Astrocyte (in vitro differentiated cells and primary cell): Measurements from ENCODE around the gene NIP7. TPM values are rescaled to one million over a fixed set of nuclear protein-coding genes. Genes with fewer than 3 reads are reported as not detected.
"Not testable (repeated sequence)": the region's sequence is repeated elsewhere in the genome, so short reads cannot be mapped to it uniquely, and the experiment has no call there.

Experiments
- DNase-seq: peaks from one replicate; pipeline ENCODE4 v3.0.0-alpha.2; 2010; ENCODE audit warnings: low read depth
- FAIRE-seq: peaks from 2 replicates; lab custom pipeline; 2011; peaks lifted over from hg19 to GRCh38; lab: Jason Lieb, UNC
- H2AFZ ChIP-seq: 2 replicates; pipeline ENCODE4 v1.6.0; 2012; ENCODE audit warnings: low read depth, low read length, inconsistent platforms
- H3K27ac ChIP-seq: 2 replicates; pipeline ENCODE4 v1.5.1; 2011; ENCODE audit warnings: low read depth, low read length, inconsistent platforms
- H3K27me3 ChIP-seq: 2 replicates; pipeline ENCODE4 v1.6.0; 2011; ENCODE audit warnings: low read length, inconsistent platforms; ENCODE audit not compliant: insufficient read depth
- H3K36me3 ChIP-seq: 2 replicates; pipeline ENCODE4 v1.5.1; 2011; ENCODE audit warnings: low read length, inconsistent platforms; ENCODE audit not compliant: insufficient read depth
- H3K4me1 ChIP-seq: 2 replicates; pipeline ENCODE4 v1.5.1; 2011; ENCODE audit warnings: low read length, inconsistent platforms; ENCODE audit not compliant: insufficient read depth
- H3K4me2 ChIP-seq: 2 replicates; pipeline ENCODE4 v1.6.0; 2012; ENCODE audit warnings: low read length, inconsistent platforms
- H3K4me3 ChIP-seq: 2 replicates; pipeline ENCODE4 v1.5.1; 2011; ENCODE audit warnings: low read depth, mild to moderate bottlenecking, low read length, inconsistent platforms; ENCODE audit not compliant: insufficient read depth
- H3K79me2 ChIP-seq: 2 replicates; pipeline ENCODE4 v1.6.0; 2012; ENCODE audit warnings: mild to moderate bottlenecking, low read length, inconsistent platforms; ENCODE audit not compliant: insufficient read depth
- H3K9ac ChIP-seq: 2 replicates; pipeline ENCODE4 v1.6.0; 2012; ENCODE audit warnings: mild to moderate bottlenecking, low read length, inconsistent platforms
- H3K9me3 ChIP-seq: 2 replicates; pipeline ENCODE4 v1.5.1; 2012; ENCODE audit warnings: low read depth, mild to moderate bottlenecking, low read length, inconsistent platforms; ENCODE audit not compliant: insufficient read depth
- H4K20me1 ChIP-seq: 2 replicates; pipeline ENCODE4 v1.6.0; 2012; ENCODE audit warnings: low read length, inconsistent platforms; ENCODE audit not compliant: insufficient read depth
- H3K27ac Mint-ChIP-seq: one replicate; pipeline ENCODE4 v1.8.0; 2021; ENCODE audit warnings: mild to moderate bottlenecking, mixed read lengths; ENCODE audit not compliant: unreplicated experiment
- H3K27me3 Mint-ChIP-seq: one replicate; pipeline ENCODE4 v1.8.0; 2021; ENCODE audit warnings: low read depth, mixed read lengths; ENCODE audit not compliant: unreplicated experiment
- H3K36me3 Mint-ChIP-seq: one replicate; pipeline ENCODE4 v1.8.0; 2021; ENCODE audit warnings: low read depth, mixed read lengths; ENCODE audit not compliant: unreplicated experiment
- H3K4me1 Mint-ChIP-seq: one replicate; pipeline ENCODE4 v1.8.0; 2021; ENCODE audit warnings: low read depth, mixed read lengths; ENCODE audit not compliant: unreplicated experiment
- H3K4me3 Mint-ChIP-seq: one replicate; pipeline ENCODE4 v1.8.0; 2021; ENCODE audit warnings: mild to moderate bottlenecking, moderate library complexity, mixed read lengths; ENCODE audit not compliant: unreplicated experiment
- H3K9me3 Mint-ChIP-seq: one replicate; pipeline ENCODE4 v1.8.0; 2021; ENCODE audit warnings: mild to moderate bottlenecking, mixed read lengths; ENCODE audit not compliant: unreplicated experiment
- EZH2 ChIP-seq: IDR thresholded peaks from 2 replicates; pipeline ENCODE4 v1.6.1; 2012; ENCODE audit warnings: mild to moderate bottlenecking, low read length, inconsistent platforms; ENCODE audit not compliant: insufficient read depth
- total RNA-seq: library from RNA; stranded (reverse); gene quantifications from 2 replicates; pipeline ENCODE4 v1.2.1, GENCODE V29; 2021
- TF ChIP-seq, protein P1 (sequence below): IDR thresholded peaks from 2 replicates; pipeline ENCODE4 v1.5.1; 2011; ENCODE audit warnings: low read depth, mild to moderate bottlenecking, inconsistent platforms, low read length, moderate library complexity; ENCODE audit not compliant: insufficient read depth

NIP7 gene
- total RNA-seq, 1 donor from 2014 or later, result 35.7 TPM

DNA sequence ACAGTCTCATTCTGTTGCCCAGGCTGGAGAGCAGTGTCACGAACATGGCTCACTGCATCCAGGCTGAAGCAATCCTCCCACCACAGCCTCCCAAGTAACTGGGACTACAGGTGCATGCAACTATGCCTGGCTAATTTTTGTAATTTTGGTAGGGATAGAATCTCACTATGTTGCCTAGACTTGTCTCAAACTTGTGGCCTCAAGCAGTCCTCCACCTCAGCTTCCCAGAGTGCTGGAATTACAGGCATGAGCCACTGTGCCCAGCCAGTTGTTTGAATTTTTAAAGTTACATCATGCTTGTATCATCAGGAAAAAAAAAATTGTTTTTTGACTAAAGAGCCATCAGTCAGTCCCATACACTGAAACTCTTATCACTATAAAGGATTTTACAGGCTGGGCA lies 45.5 kb upstream of the NIP7 start:
- Mint-ChIP-seq H3K4me1 (peaks cover 9% of the 10 kb centered on the region), H3K27ac (no peak overlapping the region), H3K9me3 (no peaks in the 10 kb centered on the region), H3K36me3 (peaks cover 3% of the 10 kb centered on the region), H3K4me3 (no peak overlapping the region), H3K27me3 (no peaks in the 10 kb centered on the region)
- no peak overlapping the region for H3K9ac ChIP-seq
- H3K36me3 ChIP-seq, result no peaks in the 10 kb centered on the region
- H3K79me2 ChIP-seq, result no peaks in the 10 kb centered on the region
- H3K27ac ChIP-seq, result no peak overlapping the region
- no peak overlapping the region for H3K4me2 ChIP-seq
- TF ChIP-seq, protein P1, sequence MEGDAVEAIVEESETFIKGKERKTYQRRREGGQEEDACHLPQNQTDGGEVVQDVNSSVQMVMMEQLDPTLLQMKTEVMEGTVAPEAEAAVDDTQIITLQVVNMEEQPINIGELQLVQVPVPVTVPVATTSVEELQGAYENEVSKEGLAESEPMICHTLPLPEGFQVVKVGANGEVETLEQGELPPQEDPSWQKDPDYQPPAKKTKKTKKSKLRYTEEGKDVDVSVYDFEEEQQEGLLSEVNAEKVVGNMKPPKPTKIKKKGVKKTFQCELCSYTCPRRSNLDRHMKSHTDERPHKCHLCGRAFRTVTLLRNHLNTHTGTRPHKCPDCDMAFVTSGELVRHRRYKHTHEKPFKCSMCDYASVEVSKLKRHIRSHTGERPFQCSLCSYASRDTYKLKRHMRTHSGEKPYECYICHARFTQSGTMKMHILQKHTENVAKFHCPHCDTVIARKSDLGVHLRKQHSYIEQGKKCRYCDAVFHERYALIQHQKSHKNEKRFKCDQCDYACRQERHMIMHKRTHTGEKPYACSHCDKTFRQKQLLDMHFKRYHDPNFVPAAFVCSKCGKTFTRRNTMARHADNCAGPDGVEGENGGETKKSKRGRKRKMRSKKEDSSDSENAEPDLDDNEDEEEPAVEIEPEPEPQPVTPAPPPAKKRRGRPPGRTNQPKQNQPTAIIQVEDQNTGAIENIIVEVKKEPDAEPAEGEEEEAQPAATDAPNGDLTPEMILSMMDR, result no peak
- no peak for TF ChIP-seq EZH2
- H3K27me3 ChIP-seq, result no peaks in the 10 kb centered on the region
- FAIRE-seq (no peak), DNase-seq (no peak)
- H3K4me1 ChIP-seq, result no peaks in the 10 kb centered on the region
- H3K9me3 ChIP-seq, result no peaks in the 10 kb centered on the region
- no peak overlapping the region for H3K4me3 ChIP-seq
- peaks cover 4% of the 10 kb centered on the region for H4K20me1 ChIP-seq
- H2AFZ ChIP-seq, result no peak overlapping the region

DNA sequence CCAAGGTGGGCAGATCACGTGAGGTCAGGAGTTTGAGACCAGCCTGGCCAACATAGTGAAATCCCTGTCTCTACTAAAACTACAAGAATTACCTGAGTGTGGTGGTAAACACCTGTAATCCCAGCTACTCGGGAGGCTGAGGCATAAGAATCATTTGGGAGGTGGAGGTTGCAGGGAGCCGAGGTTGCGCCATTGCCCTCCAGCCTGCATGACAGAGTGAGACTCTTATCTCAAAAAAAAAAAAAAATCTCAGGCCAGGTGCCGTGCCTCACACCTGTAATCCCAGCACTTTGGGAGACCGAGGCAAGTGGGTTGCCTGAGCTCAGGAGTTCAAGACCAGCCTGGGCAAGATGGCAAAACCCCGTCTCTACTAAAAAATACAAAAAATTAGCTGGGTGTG lies 42.8 kb upstream of the NIP7 start:
- not testable (repeated sequence) for H3K4me3 ChIP-seq, H3K79me2 ChIP-seq, FAIRE-seq, H2AFZ ChIP-seq, H3K4me1 Mint-ChIP-seq, H3K4me2 ChIP-seq, H3K4me1 ChIP-seq, H3K36me3 Mint-ChIP-seq, H3K27ac ChIP-seq, H3K27me3 ChIP-seq, H4K20me1 ChIP-seq, H3K9me3 Mint-ChIP-seq, DNase-seq, H3K27me3 Mint-ChIP-seq, H3K9ac ChIP-seq, H3K27ac Mint-ChIP-seq, H3K9me3 ChIP-seq, H3K4me3 Mint-ChIP-seq
- H3K36me3 ChIP-seq, result peaks cover 10% of the 10 kb centered on the region

DNA sequence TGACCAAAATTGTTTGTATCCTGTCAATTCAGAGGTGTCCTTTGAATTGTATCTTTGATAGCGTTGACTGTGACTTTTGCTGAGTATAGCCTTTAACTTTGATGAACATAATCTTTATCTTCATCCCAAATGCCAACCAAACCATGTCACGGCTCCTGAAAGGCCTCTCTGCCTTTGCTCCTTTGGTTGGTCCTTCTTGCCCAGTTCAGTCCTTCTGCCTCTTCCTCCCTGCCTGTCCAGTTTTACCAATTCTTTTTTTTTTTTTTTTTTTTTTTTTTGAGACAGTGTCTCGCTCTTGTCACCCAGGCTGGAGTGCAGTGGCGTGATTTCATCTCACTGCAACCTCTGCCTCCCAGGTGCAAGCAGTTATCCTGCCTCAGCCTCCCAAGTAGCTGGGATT lies 41.3 kb upstream of the NIP7 start:
- TF ChIP-seq, protein P1, result no peak
- TF ChIP-seq EZH2, result no peak
- H3K4me2 ChIP-seq, result no peak overlapping the region
- no peaks in the 10 kb centered on the region for H3K79me2 ChIP-seq
- Mint-ChIP-seq H3K27me3 (no peaks in the 10 kb centered on the region), H3K9me3 (no peaks in the 10 kb centered on the region), H3K27ac (no peak overlapping the region), H3K36me3 (peaks cover 11% of the 10 kb centered on the region), H3K4me3 (no peak overlapping the region), H3K4me1 (peaks cover 3% of the 10 kb centered on the region)
- no peak for DNase-seq
- H3K4me3 ChIP-seq, result no peak overlapping the region
- no peaks in the 10 kb centered on the region for H3K9me3 ChIP-seq
- no peak overlapping the region for H3K27ac ChIP-seq
- H3K4me1 ChIP-seq, result no peaks in the 10 kb centered on the region
- peaks cover 5% of the 10 kb centered on the region for H4K20me1 ChIP-seq
- H2AFZ ChIP-seq, result no peak overlapping the region
- H3K27me3 ChIP-seq, result no peaks in the 10 kb centered on the region
- FAIRE-seq, result no peak
- no peak overlapping the region for H3K9ac ChIP-seq
- H3K36me3 ChIP-seq, result peaks cover 10% of the 10 kb centered on the region
